GM10248 (cell line): ENCODE results near the gene FHIT.

ENCODE experiments used
- CTCF ChIA-PET: fragments of 300-600 bp; sonication (Branson Sonifier 250); formaldehyde crosslinking; extraction: SDS; loops from one replicate; lab custom pipeline; 2021; ENCODE audit warnings: antibody characterized with exemption; lab: Yijun Ruan, JAX
- POLR2A ChIA-PET: fragments of 350-650 bp; sonication (Branson Sonifier 250); formaldehyde crosslinking; extraction: SDS; loops from one replicate; lab custom pipeline; 2020; ENCODE audit warnings: antibody characterized with exemption; lab: Yijun Ruan, JAX
- DNase-seq: peaks from one replicate; pipeline ENCODE4 v3.0.0; 2012; ENCODE audit errors: extremely low spot score
- TF ChIP-seq, protein P1 (sequence below): IDR thresholded peaks from 2 replicates; pipeline ENCODE4 v1.5.1; 2012; ENCODE audit warnings: mild to moderate bottlenecking, low read depth; ENCODE audit errors: extremely low read depth, missing control alignments, control extremely low read depth

Gene FHIT

DNA sequence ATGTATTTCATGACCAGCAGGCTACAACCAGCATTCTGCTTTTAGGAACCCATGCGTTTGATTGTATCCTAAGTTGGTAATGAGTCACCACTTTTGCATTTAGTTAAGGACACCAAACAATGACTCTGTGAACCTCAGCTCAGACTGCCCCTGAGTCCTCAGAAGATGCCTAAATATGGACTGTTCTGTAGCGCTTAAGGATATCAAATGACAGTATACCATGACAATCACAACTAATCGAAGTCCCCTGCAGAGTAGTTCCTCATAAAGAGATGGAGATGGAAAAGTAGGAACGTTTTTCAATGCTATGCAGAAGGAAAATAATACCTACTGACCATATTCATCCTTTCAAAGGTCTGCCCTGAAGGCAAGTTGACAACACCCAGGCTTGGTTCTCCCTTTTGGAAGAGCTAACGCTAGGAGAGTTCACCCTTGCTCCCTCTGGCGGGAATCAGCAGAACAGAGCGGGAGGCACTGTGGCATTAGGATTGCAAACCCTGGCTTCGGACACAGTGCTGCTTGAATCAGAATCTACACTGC lies 508.6 kb downstream of the FHIT start:
- no peak for DNase-seq
- POLR2A ChIA-PET, result no interaction called here
- TF ChIP-seq, protein P1, sequence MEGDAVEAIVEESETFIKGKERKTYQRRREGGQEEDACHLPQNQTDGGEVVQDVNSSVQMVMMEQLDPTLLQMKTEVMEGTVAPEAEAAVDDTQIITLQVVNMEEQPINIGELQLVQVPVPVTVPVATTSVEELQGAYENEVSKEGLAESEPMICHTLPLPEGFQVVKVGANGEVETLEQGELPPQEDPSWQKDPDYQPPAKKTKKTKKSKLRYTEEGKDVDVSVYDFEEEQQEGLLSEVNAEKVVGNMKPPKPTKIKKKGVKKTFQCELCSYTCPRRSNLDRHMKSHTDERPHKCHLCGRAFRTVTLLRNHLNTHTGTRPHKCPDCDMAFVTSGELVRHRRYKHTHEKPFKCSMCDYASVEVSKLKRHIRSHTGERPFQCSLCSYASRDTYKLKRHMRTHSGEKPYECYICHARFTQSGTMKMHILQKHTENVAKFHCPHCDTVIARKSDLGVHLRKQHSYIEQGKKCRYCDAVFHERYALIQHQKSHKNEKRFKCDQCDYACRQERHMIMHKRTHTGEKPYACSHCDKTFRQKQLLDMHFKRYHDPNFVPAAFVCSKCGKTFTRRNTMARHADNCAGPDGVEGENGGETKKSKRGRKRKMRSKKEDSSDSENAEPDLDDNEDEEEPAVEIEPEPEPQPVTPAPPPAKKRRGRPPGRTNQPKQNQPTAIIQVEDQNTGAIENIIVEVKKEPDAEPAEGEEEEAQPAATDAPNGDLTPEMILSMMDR, result no peak
- CTCF ChIA-PET, result interaction anchor here (0.9 kb wide), 1 partner anchor 48 kb away, joined by 4 read pairs; no protein-coding TSS in a partner anchor

DNA sequence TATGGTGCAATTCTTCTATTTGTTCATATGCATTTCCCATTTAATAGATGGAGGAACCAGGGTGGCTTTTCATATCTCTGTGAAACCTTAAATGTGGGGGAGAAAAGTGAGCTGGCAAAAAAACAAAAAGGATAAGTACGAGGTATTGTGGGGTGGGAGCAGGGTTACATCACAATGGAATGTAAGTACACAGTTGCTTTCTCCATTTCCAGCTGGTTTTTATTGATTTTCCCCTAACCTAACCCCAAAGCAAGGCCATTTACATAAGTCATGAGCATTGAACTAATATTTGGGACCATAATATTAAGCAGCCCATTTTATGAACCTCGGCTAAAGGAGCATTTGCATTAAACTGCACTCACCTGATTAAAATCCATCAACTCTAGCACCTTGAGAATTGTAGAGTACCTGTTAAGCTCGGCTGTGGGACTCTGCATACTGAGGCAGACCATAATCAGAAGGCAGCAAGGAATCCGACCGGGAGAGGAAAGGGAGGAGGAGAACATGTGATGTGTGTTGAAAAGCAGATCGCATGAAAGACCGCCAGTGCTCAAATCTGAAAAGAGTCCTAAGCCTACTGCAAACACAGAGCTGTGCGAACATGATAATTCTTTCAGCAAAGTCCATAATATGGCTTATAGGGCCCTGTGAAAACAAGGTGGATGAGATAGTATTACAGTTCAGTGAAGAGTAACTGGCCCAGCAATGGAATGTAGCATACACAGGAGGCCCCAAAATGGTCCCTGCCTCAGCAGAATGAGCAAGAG lies 513.4 kb downstream of the FHIT start:
- TF ChIP-seq, protein P1, result no peak
- POLR2A ChIA-PET, result interaction anchor here (0.5 kb wide), 1 partner anchor 18 kb away, joined by 3 read pairs; no protein-coding TSS in a partner anchor
- CTCF ChIA-PET, result interaction anchor here (1.7 kb wide), 1 partner anchor 9 kb away, joined by 5 read pairs; no protein-coding TSS in a partner anchor
- DNase-seq, result no peak

GRCh38 chr3:60730371-60730770 lies 520.9 kb downstream of the FHIT start:
- DNase-seq, result no peak
- CTCF ChIA-PET, result no interaction called here
- TF ChIP-seq, protein P1, result no peak
- POLR2A ChIA-PET, result no interaction called here

DNA sequence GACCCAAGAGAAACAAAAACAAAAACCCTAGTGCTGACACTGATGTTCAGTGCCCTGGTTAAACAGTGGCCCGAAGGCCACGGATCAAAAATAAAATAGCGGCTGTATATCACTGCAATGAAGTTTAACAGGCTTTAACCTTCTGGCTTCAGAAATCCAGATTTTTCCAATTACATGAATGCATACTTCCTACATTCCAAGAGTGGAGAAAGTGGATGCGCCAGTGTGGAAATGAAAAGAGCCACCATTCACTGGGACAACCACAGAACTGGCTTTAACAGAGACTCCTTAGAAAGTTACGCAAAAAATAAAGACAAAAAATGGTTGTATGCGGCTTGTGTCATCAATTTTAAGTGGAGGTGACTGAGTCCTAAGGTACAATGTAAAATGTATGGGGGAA lies 522.2 kb downstream of the FHIT start:
- TF ChIP-seq, protein P1, result no peak
- DNase-seq, result no peak
- ChIA-PET POLR2A (no interaction called here), CTCF (no interaction called here)

GRCh38 chr3:60728006-60728405 lies 523.2 kb downstream of the FHIT start:
- ChIA-PET POLR2A (no interaction called here), CTCF (no interaction called here)
- DNase-seq, result no peak
- TF ChIP-seq, protein P1, result no peak

GRCh38 chr3:60720736-60721135 lies 530.5 kb downstream of the FHIT start:
- ChIA-PET POLR2A (interaction anchor here (0.7 kb wide), 1 partner anchor 17 kb away, joined by 3 read pairs; no protein-coding TSS in a partner anchor), CTCF (no interaction called here)
- no peak for DNase-seq
- TF ChIP-seq, protein P1, result no peak
